Stimulated activated CD8-positive, alpha-beta memory T cell treated with anti-CD3 and anti-CD28 coated beads, Interleukin-15, amount 100 ng/mL, for 4 hours (primary cell): Measurements from ENCODE around the gene NTF3.

ENCODE experiments used
- DNase-seq, 2 donors: peaks; one replicate each; pipeline ENCODE4 v3.0.0-alpha.2; 2020; ENCODE audit warnings: low read depth in 2 of 2

Gene NTF3

GRCh38 chr12:5430641-5431603, 986 bp upstream of the NTF3 start:
- DNase-seq = no peak

GRCh38 chr12:5433081-5433844, 1.4 kb downstream of the NTF3 start:
- DNase-seq = no peak

GRCh38 chr12:5433845-5434646, 2.1 kb downstream of the NTF3 start:
- DNase-seq = no peak

- no peak for DNase-seq
These were observed 3.0 kb downstream of the NTF3 start for GRCh38 chr12:5434647-5435560.

- no peak for DNase-seq
These were observed 5.3 kb downstream of the NTF3 start for GRCh38 chr12:5437182-5437583.

GRCh38 chr12:5437589-5437988, 5.7 kb downstream of the NTF3 start:
- DNase-seq = no peak

- DNase-seq = no peak
These were observed 6.8 kb downstream of the NTF3 start for GRCh38 chr12:5438671-5439200.

- no peak for DNase-seq
These were observed 7.5 kb downstream of the NTF3 start for GRCh38 chr12:5439371-5439771.

GRCh38 chr12:5439788-5440300, 7.9 kb downstream of the NTF3 start:
- DNase-seq = no peak

GRCh38 chr12:5440978-5441377, 9.1 kb downstream of the NTF3 start:
- no peak for DNase-seq

GRCh38 chr12:5441497-5442236, 9.8 kb downstream of the NTF3 start:
- DNase-seq = no peak

- DNase-seq = no peak
These were observed 10.5 kb downstream of the NTF3 start for GRCh38 chr12:5442251-5443006.

GRCh38 chr12:5444520-5444919, 12.6 kb downstream of the NTF3 start:
- DNase-seq = no peak

- DNase-seq = no peak
These were observed 15.4 kb downstream of the NTF3 start for GRCh38 chr12:5447320-5447719.

GRCh38 chr12:5451251-5451650, 19.3 kb downstream of the NTF3 start:
- no peak for DNase-seq

GRCh38 chr12:5452569-5452968, 20.7 kb downstream of the NTF3 start:
- DNase-seq = no peak

- DNase-seq = no peak
These were observed 21.6 kb downstream of the NTF3 start for GRCh38 chr12:5453466-5453865.

GRCh38 chr12:5455045-5455444, 23.1 kb downstream of the NTF3 start:
- DNase-seq = no peak

GRCh38 chr12:5456030-5456429, 24.1 kb downstream of the NTF3 start:
- no peak for DNase-seq
